Ovary (tissue), 9 donors: Measurements from ENCODE around the gene SPATA4. TPM values are rescaled to one million over a fixed set of nuclear protein-coding genes. Genes with fewer than 3 reads are reported as not detected.

Experiments
- DNase-seq, 5 donors: peaks; one replicate each; pipeline ENCODE4 v3.0.0-alpha.2; 2019 to 2020
- H3K27ac ChIP-seq, 2 donors: fragments of 200-600 bp; one replicate each; pipeline versions ENCODE4 v1.5.1 to v1.8.0; 2019 to 2022
- H3K27me3 ChIP-seq: fragments of 200-600 bp; one replicate; pipeline ENCODE4 v1.8.0; 2022
- H3K36me3 ChIP-seq: fragments of 200-600 bp; sonication (generic); one replicate; pipeline ENCODE4 v1.5.1; 2019
- H3K4me1 ChIP-seq: one replicate; pipeline ENCODE4 v1.8.1; 2013; ENCODE audit warnings: mild to moderate bottlenecking, moderate library complexity; ENCODE audit not compliant: insufficient read depth
- H3K4me3 ChIP-seq: fragments of 200-600 bp; sonication (generic); one replicate; pipeline ENCODE4 v1.5.1; 2017
- H3K9me3 ChIP-seq, 2 donors: fragments of 200-600 bp in 1 of 2; sonication (generic) in 1 of 2; one replicate each; pipeline versions ENCODE4 v1.5.1 to v1.8.1; 2013 to 2019; ENCODE audit warnings: mild to moderate bottlenecking in 1 of 2, moderate library complexity in 1 of 2
- CTCF ChIP-seq, 3 donors: fragments of 450-650 bp in 2 of 3; fragments of 200-600 bp in 1 of 3; IDR thresholded peaks; one replicate each; pipeline versions ENCODE4 v1.5.1 to v1.8.0; 2016 to 2022; ENCODE audit warnings: antibody characterized with exemption in 3 of 3, mild to moderate bottlenecking in 1 of 3
- EP300 ChIP-seq: sonication (generic); formaldehyde crosslinking; IDR thresholded peaks from one replicate; pipeline ENCODE4 v1.6.1; 2017; ENCODE audit warnings: antibody characterized with exemption
- POLR2A ChIP-seq: fragments of 450-650 bp; IDR thresholded peaks from one replicate; pipeline ENCODE4 v1.6.1; 2017; ENCODE audit warnings: antibody characterized with exemption, mild to moderate bottlenecking, moderate library complexity
- WGBS, 3 donors: extraction: QIAGEN DNeasy Blood & Tissue Kit in 1 of 3; methylation state at CpG; one replicate each; pipeline versions ENCODE4 v1.1.5 to v1.1.7; 2013 to 2017; 5-methylcytosine and 5-hydroxymethylcytosine counted together
- intact Hi-C, 4 donors: fragments of 100-400 bp; cut with DNase I; formaldehyde crosslinking; loops; one replicate each; pipeline versions ENCODE4 v1.11.0 to v1.15.1; 2022 to 2023
- polyA plus RNA-seq, 2 donors: library from polyadenylated mRNA; stranded (reverse); fragments of 200-250 nt in 1 of 2; fragments of 350-450 nt in 1 of 2; fragmentation: Illumina TruSeq in 1 of 2; extraction: RNeasy Lipid Tissue Mini Kit (QIAGEN cat#74804) in 1 of 2; gene quantifications; one replicate each; pipeline ENCODE4 v1.2.3, GENCODE V29; 2013 to 2014
- total RNA-seq, 7 donors: library from RNA; depleted of rRNA in 2 of 7; stranded (reverse); fragments of >200 nt in 2 of 7; fragmentation: NEBNext Ultra II Directional in 3 of 7; extraction: Animal tissue kit (Norgen Biotek cat#: 25700) in 3 of 7; gene quantifications; one replicate each; pipeline versions ENCODE4 v1.1.0 to v1.2.4, GENCODE V29; 2016 to 2023
- donor health status: DM: no; HTN: no; CAD: no; lungs with moderate emphysema.
- donor health status: DM: no; HTN: no; CAD: no.
- donor health status: Bipolar disorder and iron deficiency.
- donor health status: DM: yes; HTN: yes; CAD: no.
- donor health status: DM: no; HTN: no; CAD: no.
- donor health status: DM: yes; HTN: yes; CAD: no.

The SPATA4 gene
- total and polyA plus RNA-seq, 9 donors: 0.06 to 3.7 (median 0.24) TPM; not detected in 3

- 89 to 91% (median 90%) methylated on average over 3 of the region's 3 CpGs for WGBS, 3 donors
Measured at GRCh38 chr4:176210101-176210500, 14.7 kb upstream of the SPATA4 start.

GRCh38 chr4:176209535-176209934 lies 14.2 kb upstream of the SPATA4 start:
- 85 to 91% (median 88%) methylated on average over 4 of the region's 4 CpGs for WGBS, 3 donors
- no peaks in the 10 kb centered on the region for H3K27me3 ChIP-seq
- no peak overlapping the region for H3K4me3 ChIP-seq
- H3K9me3 ChIP-seq: no peaks in the 10 kb centered on the region
- H3K36me3 ChIP-seq: no peaks in the 10 kb centered on the region
- H3K4me1 ChIP-seq: no peaks in the 10 kb centered on the region
- TF ChIP-seq POLR2A (no peak), EP300 (no peak), CTCF (IDR thresholded peaks at IDR 0.05) (no peak)
- intact Hi-C loops: no loop called here
- DNase-seq: no peak
- no peak overlapping the region for H3K27ac ChIP-seq

More at GRCh38 chr4:176210101-176210500, 14.7 kb upstream of the SPATA4 start:
- no peaks in the 10 kb centered on the region for H3K36me3 ChIP-seq
- no peak overlapping the region for H3K4me3 ChIP-seq
- intact Hi-C loops: no loop called here
- H3K27ac ChIP-seq: no peak overlapping the region
- DNase-seq: no peak
- no peaks in the 10 kb centered on the region for H3K9me3 ChIP-seq
- H3K27me3 ChIP-seq: no peaks in the 10 kb centered on the region
- no peak for TF ChIP-seq POLR2A
- TF ChIP-seq EP300: no peak
- no peak for TF ChIP-seq CTCF (IDR thresholded peaks at IDR 0.05)
- H3K4me1 ChIP-seq: no peaks in the 10 kb centered on the region

- WGBS, 3 donors: 77 to 83% (median 77%) methylated on average over 5 of the region's 5 CpGs
- no peaks in the 10 kb centered on the region for H3K27me3 ChIP-seq
- H3K4me1 ChIP-seq: no peaks in the 10 kb centered on the region
- H3K4me3 ChIP-seq: no peak overlapping the region
- DNase-seq: no peak
- no peak for TF ChIP-seq POLR2A
- TF ChIP-seq CTCF (IDR thresholded peaks at IDR 0.05): no peak
- no peak for TF ChIP-seq EP300
- intact Hi-C loops: no loop called here
- no peaks in the 10 kb centered on the region for H3K9me3 ChIP-seq
- H3K27ac ChIP-seq: no peak overlapping the region
- H3K36me3 ChIP-seq: no peaks in the 10 kb centered on the region
Measured at GRCh38 chr4:176207839-176208238, 12.5 kb upstream of the SPATA4 start.

GRCh38 chr4:176205299-176205698 lies 9.9 kb upstream of the SPATA4 start:
- 55 to 67% (median 56%) methylated on average over 4 of the region's 4 CpGs for WGBS, 3 donors
- intact Hi-C loops: no loop called here

More at GRCh38 chr4:176205299-176205698, 9.9 kb upstream of the SPATA4 start:
- H3K4me1 ChIP-seq: no peaks in the 10 kb centered on the region
- H3K4me3 ChIP-seq: no peak overlapping the region
- no peaks in the 10 kb centered on the region for H3K9me3 ChIP-seq
- TF ChIP-seq EP300 (no peak), POLR2A (no peak), CTCF (IDR thresholded peaks at IDR 0.05) (no peak)
- no peak overlapping the region for H3K27ac ChIP-seq
- H3K27me3 ChIP-seq: no peaks in the 10 kb centered on the region
- DNase-seq: no peak
- H3K36me3 ChIP-seq: no peaks in the 10 kb centered on the region
